Right lobe of liver (tissue), 4 donors: ENCODE data around the gene ABLIM2.

Experiments
- CTCF ChIP-seq, 4 donors: fragments of 200-600 bp in 3 of 4; fragments of 450-650 bp in 1 of 4; IDR thresholded peaks; one replicate each; pipeline versions ENCODE4 v1.5.1 to v1.8.0; 2016 to 2022; ENCODE audit warnings: antibody characterized with exemption in 4 of 4, mild to moderate bottlenecking in 2 of 4
- POLR2A ChIP-seq: fragments of 450-650 bp; IDR thresholded peaks from one replicate; pipeline ENCODE4 v1.6.1; 2017; ENCODE audit warnings: antibody characterized with exemption, mild to moderate bottlenecking
- donor health status: DM: no; HTN: no; CAD: no.
- donor health status: DM: no; HTN: no; CAD: no.
- donor health status: DM: no; HTN: yes; CAD: no.

GRCh38 chr4:8089862-8090261, 68.8 kb downstream of the ABLIM2 start:
- no peak for TF ChIP-seq CTCF (IDR thresholded peaks at IDR 0.05)
- TF ChIP-seq POLR2A, result no peak
